ENCODE data around the gene COA7.
"Not testable (repeated sequence)": the region's sequence is repeated elsewhere in the genome, so short reads cannot be mapped to it uniquely, and the experiment has no call there.

Gene COA7

DNA sequence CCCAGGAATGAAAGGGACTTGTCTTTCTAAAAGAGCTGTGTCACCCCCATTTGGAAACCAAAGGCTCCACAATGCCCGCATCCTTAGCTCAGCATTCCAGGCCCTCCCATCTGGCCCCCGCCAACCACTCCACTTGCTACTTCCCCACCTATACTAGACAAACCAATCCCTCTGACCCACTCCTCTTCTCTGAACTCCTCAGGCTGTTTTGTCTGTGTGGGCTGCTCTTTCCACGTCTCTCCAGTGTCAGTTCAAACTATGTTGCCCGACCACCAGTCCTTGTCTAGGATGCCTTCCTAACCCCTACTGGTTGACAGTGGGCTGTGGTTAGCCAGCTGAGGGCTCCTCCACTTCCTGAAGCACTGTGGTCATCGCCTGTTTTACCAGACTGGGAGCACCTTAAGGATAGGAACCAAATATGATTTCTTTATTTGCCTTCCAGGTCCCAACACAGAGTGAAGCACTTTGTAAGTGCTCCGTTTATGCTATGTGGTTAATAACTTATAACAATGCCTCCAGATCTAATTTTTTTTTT lies 8.1 kb upstream of the COA7 start:
- no peak for DNase-seq (ENCODE audit: low spot score)

GRCh38 chr1:52702886-52703787 lies 5.0 kb upstream of the COA7 start:
- DNase-seq (ENCODE audit: low spot score) = peak; percentile 98

- DNase-seq (ENCODE audit: low spot score) = no peak
Measured at GRCh38 chr1:52695627-52696026, 2.5 kb downstream of the COA7 start.

GRCh38 chr1:52693843-52694242 lies 4.3 kb downstream of the COA7 start:
- DNase-seq (ENCODE audit: low spot score) = no peak

- DNase-seq (ENCODE audit: low spot score) = not testable (repeated sequence)
Measured at GRCh38 chr1:52693351-52693750, 4.8 kb downstream of the COA7 start.

DNA sequence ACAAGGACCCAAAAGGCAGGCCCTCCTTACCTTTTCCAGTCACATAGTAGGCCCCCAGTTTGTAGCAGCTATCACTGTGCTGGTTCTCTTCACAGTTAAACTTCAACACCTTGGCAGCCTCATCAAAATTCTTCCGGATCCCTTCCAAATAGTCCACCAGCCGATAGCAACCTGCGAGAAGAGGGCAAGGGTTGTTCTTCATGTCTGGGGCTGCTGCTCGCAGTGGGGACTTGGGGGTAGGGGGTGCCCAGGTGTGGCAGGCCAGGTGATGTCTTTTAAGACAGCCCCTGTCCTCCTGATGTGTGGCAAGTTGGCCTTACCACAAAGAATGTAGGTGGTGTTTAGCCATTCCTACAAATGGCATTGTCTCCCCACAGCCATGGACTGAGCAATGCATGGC lies 5.5 kb downstream of the COA7 start:
- no peak for DNase-seq (ENCODE audit: low spot score)

- no peak for DNase-seq (ENCODE audit: low spot score)
Measured at GRCh38 chr1:52691821-52692220, 6.3 kb downstream of the COA7 start.

GRCh38 chr1:52686830-52687229 lies 11.3 kb downstream of the COA7 start:
- DNase-seq (ENCODE audit: low spot score) = no peak

- DNase-seq (ENCODE audit: low spot score) = peak; percentile 72
Measured at GRCh38 chr1:52686261-52686751, 11.8 kb downstream of the COA7 start.

GRCh38 chr1:52684545-52684944 lies 13.6 kb downstream of the COA7 start:
- DNase-seq (ENCODE audit: low spot score) = no peak

- DNase-seq (ENCODE audit: low spot score) = no peak
Measured at GRCh38 chr1:52683367-52683940, 14.7 kb downstream of the COA7 start.

DNA sequence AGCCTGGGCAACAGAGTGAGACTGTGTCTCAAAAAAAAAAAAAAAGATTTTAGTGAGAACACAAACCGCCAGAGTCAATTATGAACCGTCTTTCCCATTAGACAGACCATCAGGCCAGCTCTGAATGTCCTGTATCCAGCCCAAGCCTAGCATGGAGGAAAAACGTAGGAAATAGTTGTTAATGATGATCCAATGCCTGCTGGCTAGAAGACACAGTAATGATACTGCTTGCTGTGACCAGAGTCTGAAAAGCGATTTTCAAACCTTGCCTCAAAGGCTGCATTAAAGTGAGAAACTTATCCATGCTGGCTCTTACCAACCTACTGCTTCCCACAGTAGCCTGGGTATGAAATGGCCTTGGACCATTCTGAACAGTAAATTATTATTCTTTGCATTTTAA lies 17.0 kb downstream of the COA7 start:
- DNase-seq (ENCODE audit: low spot score) = no peak

- DNase-seq (ENCODE audit: low spot score) = no peak
Measured at GRCh38 chr1:52680353-52680752, 17.8 kb downstream of the COA7 start.

DNA sequence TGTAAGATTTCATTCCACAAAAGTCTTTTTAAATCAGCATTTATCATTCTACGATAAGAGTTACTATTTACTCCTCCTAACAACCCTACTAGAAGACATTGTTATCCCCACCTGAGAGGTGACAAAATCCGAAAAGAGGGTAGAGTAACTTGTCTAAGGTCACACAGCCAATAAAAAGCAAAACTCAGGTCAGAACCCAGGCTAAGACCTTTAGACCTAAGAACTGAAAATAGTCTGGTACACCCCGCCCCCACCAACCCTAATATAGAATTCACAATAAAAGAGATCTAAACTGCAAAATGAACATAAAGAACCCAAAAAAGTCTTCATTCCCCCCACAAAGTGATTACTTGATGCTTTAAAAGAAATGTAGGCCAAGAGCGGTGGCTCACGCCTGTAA lies 18.6 kb downstream of the COA7 start:
- no peak for DNase-seq (ENCODE audit: low spot score)

- DNase-seq (ENCODE audit: low spot score) = no peak
Measured at GRCh38 chr1:52679048-52679447, 19.1 kb downstream of the COA7 start.

- DNase-seq (ENCODE audit: low spot score) = peak; percentile 32
Measured at GRCh38 chr1:52677076-52677806, 20.9 kb downstream of the COA7 start.

GRCh38 chr1:52676249-52676903 lies 21.8 kb downstream of the COA7 start:
- peak; percentile 64 for DNase-seq (ENCODE audit: low spot score)

DNA sequence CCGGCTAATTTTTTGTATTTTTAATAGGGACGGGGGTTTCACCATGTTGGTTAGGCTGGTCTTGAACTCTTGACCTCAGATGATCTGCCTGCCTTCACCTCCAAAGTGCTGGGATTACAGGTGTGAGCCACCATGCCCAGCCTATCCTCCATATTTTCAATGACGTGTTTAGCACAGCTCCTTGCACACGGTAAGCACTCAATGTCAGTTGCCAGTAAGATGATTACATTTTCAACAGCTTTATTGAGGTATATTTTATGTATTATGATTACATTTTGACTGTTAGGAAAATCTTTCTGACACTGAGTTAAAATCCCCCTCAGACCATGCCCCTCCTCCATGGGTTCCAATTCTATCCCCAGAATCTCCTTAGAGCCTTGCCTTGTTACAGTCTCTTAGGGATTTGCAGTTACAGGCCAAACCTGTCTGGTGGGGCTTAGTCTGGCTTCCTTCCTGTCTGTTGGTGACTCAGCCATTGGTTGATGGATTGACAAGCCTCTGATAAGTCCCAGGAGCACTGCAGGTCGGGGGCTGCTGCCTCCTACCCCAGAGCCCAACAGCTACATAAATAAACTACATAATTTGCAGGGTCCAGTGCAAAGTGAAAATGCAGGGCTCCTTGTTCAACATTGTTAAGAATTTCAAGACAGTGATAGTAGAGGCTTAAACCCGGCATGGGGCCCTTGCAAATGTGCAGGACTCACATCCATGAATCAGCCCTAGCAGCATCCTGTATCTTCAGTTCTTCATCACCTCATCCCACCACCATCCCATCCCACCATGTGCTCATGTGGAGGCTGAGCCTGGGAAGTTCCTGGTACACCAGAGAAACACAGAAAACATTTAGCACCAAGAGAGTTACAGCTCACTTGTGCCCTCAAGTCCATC lies 23.4 kb downstream of the COA7 start:
- no peak for DNase-seq (ENCODE audit: low spot score)

DNA sequence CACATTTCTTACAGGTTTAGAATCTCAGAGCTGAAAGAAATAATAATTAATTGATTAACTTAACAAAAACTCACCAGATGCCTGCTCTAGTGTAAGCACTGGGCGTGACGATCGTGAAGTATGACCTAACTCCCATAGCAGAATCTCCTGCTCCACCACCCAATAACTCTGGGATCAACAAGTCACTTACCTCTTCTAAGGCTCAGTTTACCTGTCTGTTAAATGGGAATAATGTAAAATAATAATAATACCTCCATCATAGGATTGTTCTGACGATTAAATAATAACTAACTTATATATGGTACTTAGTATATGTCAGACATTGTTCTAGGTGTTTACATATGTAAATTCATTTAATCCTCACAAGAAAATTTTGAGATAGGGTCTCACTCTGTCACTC lies 24.6 kb downstream of the COA7 start:
- no peak for DNase-seq (ENCODE audit: low spot score)

GRCh38 chr1:52672946-52673345 lies 25.2 kb downstream of the COA7 start:
- no peak for DNase-seq (ENCODE audit: low spot score)

- DNase-seq (ENCODE audit: low spot score) = no peak
Measured at GRCh38 chr1:52670604-52671003, 27.5 kb downstream of the COA7 start.

Measured in pons (tissue), 1 donor.